Glutamatergic neuron (in vitro differentiated cells): ENCODE results near the gene FAM111B. TPM values are rescaled to one million over a fixed set of nuclear protein-coding genes. Genes with fewer than 3 reads are reported as not detected.
"Not testable (repeated sequence)": the region's sequence is repeated elsewhere in the genome, so short reads cannot be mapped to it uniquely, and the experiment has no call there.

ENCODE experiments used
- DNase-seq: peaks from one replicate; pipeline ENCODE4 v3.0.0; 2022
- H3K27ac Mint-ChIP-seq: one replicate; pipeline ENCODE4 v1.8.0; 2020; ENCODE audit warnings: mild to moderate bottlenecking, mixed read lengths, inconsistent platforms; ENCODE audit not compliant: unreplicated experiment
- H3K27me3 Mint-ChIP-seq: one replicate; pipeline ENCODE4 v1.8.0; 2020; ENCODE audit warnings: mild to moderate bottlenecking, moderate library complexity, mixed read lengths, inconsistent platforms; ENCODE audit not compliant: unreplicated experiment
- H3K36me3 Mint-ChIP-seq: one replicate; pipeline ENCODE4 v1.8.0; 2020; ENCODE audit warnings: mild to moderate bottlenecking, mixed read lengths, inconsistent platforms; ENCODE audit not compliant: unreplicated experiment
- H3K4me1 Mint-ChIP-seq: one replicate; pipeline ENCODE4 v1.8.0; 2020; ENCODE audit warnings: mild to moderate bottlenecking, low read depth, mixed read lengths, inconsistent platforms; ENCODE audit not compliant: unreplicated experiment
- H3K4me3 Mint-ChIP-seq: one replicate; pipeline ENCODE4 v1.8.0; 2020; ENCODE audit warnings: mild to moderate bottlenecking, mixed read lengths, inconsistent platforms; ENCODE audit not compliant: unreplicated experiment
- H3K9me3 Mint-ChIP-seq: one replicate; pipeline ENCODE4 v1.8.0; 2020; ENCODE audit warnings: mild to moderate bottlenecking, moderate library complexity, mixed read lengths, inconsistent platforms; ENCODE audit not compliant: unreplicated experiment
- CTCF ChIP-seq: fragments of 200-600 bp; sonication (generic); IDR thresholded peaks from one replicate; pipeline ENCODE4 v1.5.0; 2021; ENCODE audit not compliant: partially characterized antibody, unreplicated experiment
- total RNA-seq: library from RNA; stranded (reverse); fragmentation: NEBNext Ultra II Directional; extraction: Animal tissue kit (Norgen Biotek cat#: 25700); gene quantifications from one replicate; pipeline ENCODE4 v1.2.1, GENCODE V29; 2021; ENCODE audit not compliant: unreplicated experiment

FAM111B gene
- total RNA-seq, 1 donor from 2014 or later = 6.4 TPM

- Mint-ChIP-seq H3K27me3 (no peaks in the 10 kb centered on the region), H3K4me3 (peak overlapping the region; percentile 79), H3K9me3 (peaks cover 13% of the 10 kb centered on the region), H3K4me1 (peaks cover 3% of the 10 kb centered on the region), H3K27ac (no peak overlapping the region), H3K36me3 (peaks cover 19% of the 10 kb centered on the region)
- DNase-seq = peak; percentile 94
- TF ChIP-seq CTCF = peak; percentile 89
These were observed 28.8 kb downstream of the FAM111B start for GRCh38 chr11:59135648-59136461.

GRCh38 chr11:59136551-59136950 is 29.5 kb downstream of the FAM111B start:
- H3K4me1 Mint-ChIP-seq, H3K4me3 Mint-ChIP-seq, H3K27me3 Mint-ChIP-seq, H3K27ac Mint-ChIP-seq, DNase-seq: not testable (repeated sequence)
- peaks cover 15% of the 10 kb centered on the region for H3K36me3 Mint-ChIP-seq
- peaks cover 13% of the 10 kb centered on the region for H3K9me3 Mint-ChIP-seq

GRCh38 chr11:59137190-59137589 is 30.2 kb downstream of the FAM111B start:
- peaks cover 13% of the 10 kb centered on the region for H3K36me3 Mint-ChIP-seq
- H3K4me1 Mint-ChIP-seq = peaks cover 3% of the 10 kb centered on the region

GRCh38 chr11:59138643-59139042 is 31.6 kb downstream of the FAM111B start:
- no peak for DNase-seq
- Mint-ChIP-seq H3K9me3 (peaks cover 4% of the 10 kb centered on the region), H3K36me3 (no peaks in the 10 kb centered on the region), H3K4me3 (no peak overlapping the region), H3K27me3 (peaks cover 5% of the 10 kb centered on the region), H3K4me1 (peaks cover 4% of the 10 kb centered on the region), H3K27ac (no peak overlapping the region)
- TF ChIP-seq CTCF = no peak

More at GRCh38 chr11:59137190-59137589, 30.2 kb downstream of the FAM111B start:
- no peak for DNase-seq
- no peaks in the 10 kb centered on the region for H3K27me3 Mint-ChIP-seq
- H3K4me3 Mint-ChIP-seq = no peak overlapping the region
- TF ChIP-seq CTCF = no peak
- H3K27ac Mint-ChIP-seq = no peak overlapping the region
- peaks cover 11% of the 10 kb centered on the region for H3K9me3 Mint-ChIP-seq

GRCh38 chr11:59141191-59141590 is 34.2 kb downstream of the FAM111B start:
- H3K4me1 Mint-ChIP-seq = peaks cover 3% of the 10 kb centered on the region
- H3K36me3 Mint-ChIP-seq = no peaks in the 10 kb centered on the region
- TF ChIP-seq CTCF = no peak
- no peak overlapping the region for H3K4me3 Mint-ChIP-seq
- no peak overlapping the region for H3K27ac Mint-ChIP-seq
- peaks cover 11% of the 10 kb centered on the region for H3K27me3 Mint-ChIP-seq
- DNase-seq = no peak
- peaks cover 1% of the 10 kb centered on the region for H3K9me3 Mint-ChIP-seq
